A673 (cell line): Measurements from ENCODE around the gene PKDREJ.

Experiments
- CTCF ChIP-seq: fragments of 300-800, 200-600 bp; sonication (generic); conservative IDR thresholded peaks from 2 replicates; pipeline ENCODE4 v1.5.1; 2017; ENCODE audit warnings: low read depth, mild to moderate bottlenecking, antibody characterized with exemption, low read length, moderate library complexity, mixed read lengths
- EZH2 ChIP-seq: fragments of 200-600 bp; sonication (generic); IDR thresholded peaks from 2 replicates; pipeline ENCODE4 v1.6.1; 2017; ENCODE audit warnings: borderline replicate concordance, low read depth, mild to moderate bottlenecking, mixed read lengths, antibody characterized with exemption, low read length; ENCODE audit not compliant: poor library complexity, severe bottlenecking

- TF ChIP-seq CTCF = no peak
- no peak for TF ChIP-seq EZH2
These were observed 12.9 kb downstream of the PKDREJ start, which contains the start of gene CDPF1 for GRCh38 chr22:46250035-46250782.
